H1 (cell line): ENCODE data around the gene RCOR2. TPM values are rescaled to one million over a fixed set of nuclear protein-coding genes. Genes with fewer than 3 reads are reported as not detected.

Source experiments
- CTCF ChIA-PET: fragments of 300-600 bp; sonication (Branson Sonifier 250); formaldehyde crosslinking; loops from one replicate; lab custom pipeline; 2021; ENCODE audit not compliant: partially characterized antibody; lab: Charles Lee
- POLR2A ChIA-PET: fragments of 300-600 bp; sonication (Branson Sonifier 250); formaldehyde crosslinking; loops from one replicate; lab custom pipeline; 2021; ENCODE audit warnings: inconsistent platforms; ENCODE audit not compliant: partially characterized antibody; lab: Charles Lee
- DNase-seq, 2 experiments: peaks; one replicate each; pipeline versions ENCODE4 v3.0.0 to v3.0.0-alpha.2; 2010 to 2022; ENCODE audit warnings: low spot score in 2 of 2, low read depth in 1 of 2, mixed read lengths in 1 of 2
- FAIRE-seq: peaks from 2 replicates; lab custom pipeline; 2011; peaks lifted over from hg19 to GRCh38; lab: Jason Lieb, UNC
- H2AFZ ChIP-seq: 2 replicates; pipeline ENCODE4 v1.8.1; 2012; ENCODE audit warnings: low read length, inconsistent platforms
- H2AK5ac ChIP-seq: 2 replicates; pipeline ENCODE4 v1.6.1; 2013; ENCODE audit warnings: low read depth, low read length
- H2BK120ac ChIP-seq: replicated peaks from 2 replicates; pipeline ENCODE3; 2013; ENCODE audit warnings: low read depth, low read length, inconsistent platforms
- H2BK12ac ChIP-seq: 2 replicates; pipeline ENCODE4 v1.6.1; 2013; ENCODE audit warnings: low read depth, low read length
- H2BK15ac ChIP-seq: 2 replicates; pipeline ENCODE4 v1.6.1; 2013; ENCODE audit warnings: low read length
- H2BK20ac ChIP-seq: 2 replicates; pipeline ENCODE4 v1.6.1; 2013; ENCODE audit warnings: low read length
- H2BK5ac ChIP-seq: 2 replicates; pipeline ENCODE4 v1.6.1; 2013; ENCODE audit warnings: low read depth, low read length
- H3K14ac ChIP-seq: 2 replicates; pipeline ENCODE4 v1.6.1; 2013; ENCODE audit warnings: inconsistent platforms; ENCODE audit not compliant: insufficient read length
- H3K18ac ChIP-seq: 2 replicates; pipeline ENCODE4 v1.6.1; 2013; ENCODE audit warnings: low read length; ENCODE audit errors: extremely low read depth
- H3K23ac ChIP-seq: 2 replicates; pipeline ENCODE4 v1.6.1; 2013; ENCODE audit warnings: inconsistent platforms; ENCODE audit not compliant: insufficient read length
- H3K23me2 ChIP-seq: 2 replicates; pipeline ENCODE4 v1.6.1; 2013; ENCODE audit warnings: low read depth, low read length
- H3K27ac ChIP-seq: 2 replicates; pipeline ENCODE4 v1.6.1; 2011; ENCODE audit warnings: low read depth, low read length, inconsistent platforms
- H3K27me3 ChIP-seq, 4 experiments: replicated peaks in 1 of 4; 1 replicate in 1 of 4; 2 replicates in 3 of 4; pipeline versions ENCODE4 v1.6.1 to v1.8.1; 2011 to 2013; ENCODE audit warnings: low read length in 3 of 4, mild to moderate bottlenecking in 3 of 4, inconsistent platforms in 2 of 4, mixed read lengths in 2 of 4, moderate library complexity in 1 of 4; ENCODE audit not compliant: control insufficient read depth in 3 of 4, insufficient read depth in 3 of 4; ENCODE audit errors: extremely low read depth in 1 of 4
- H3K36me3 ChIP-seq, 4 experiments: 2 replicates each; pipeline versions ENCODE4 v1.6.1 to v1.8.1; 2011 to 2013; ENCODE audit warnings: mild to moderate bottlenecking in 4 of 4, low read length in 3 of 4, moderate library complexity in 2 of 4, control low read depth in 1 of 4, inconsistent platforms in 1 of 4; ENCODE audit not compliant: insufficient read depth in 4 of 4, control insufficient read depth in 2 of 4
- H3K4ac ChIP-seq: replicated peaks from 2 replicates; pipeline ENCODE3; 2013; ENCODE audit warnings: low read length, low read depth, mixed read lengths, inconsistent platforms; ENCODE audit not compliant: insufficient read length
- H3K4me1 ChIP-seq, 4 experiments: replicated peaks in 1 of 4; 1 replicate in 1 of 4; 2 replicates in 3 of 4; pipeline versions ENCODE4 v1.6.1 to v1.8.1; 2011 to 2013; ENCODE audit warnings: low read length in 3 of 4, inconsistent platforms in 2 of 4, mixed read lengths in 1 of 4; ENCODE audit not compliant: insufficient read depth in 4 of 4, control insufficient read depth in 3 of 4
- H3K4me2 ChIP-seq, 2 experiments: 2 replicates each; pipeline versions ENCODE4 v1.6.1 to v1.8.1; 2011 to 2013; ENCODE audit warnings: low read depth in 2 of 2, low read length in 2 of 2, control low read depth in 1 of 2, inconsistent platforms in 1 of 2, mild to moderate bottlenecking in 1 of 2; ENCODE audit not compliant: insufficient read depth in 1 of 2
- H3K4me3 ChIP-seq, 4 experiments: fragments of 200-600, 300-600 bp in 1 of 4; sonication (generic), shearing (Covaris generic), sonication (Bioruptor Twin) in 1 of 4; 2 replicates each; pipeline versions ENCODE4 v1.5.1 to v1.8.1; 2011 to 2016; ENCODE audit warnings: low read length in 4 of 4, low read depth in 3 of 4, control low read depth in 2 of 4, inconsistent platforms in 2 of 4, mild to moderate bottlenecking in 2 of 4, mixed read lengths in 1 of 4, moderate library complexity in 1 of 4; ENCODE audit not compliant: insufficient read depth in 2 of 4; ENCODE audit errors: extremely low read depth in 1 of 4
- H3K56ac ChIP-seq: replicated peaks from 2 replicates; pipeline ENCODE3; 2013; ENCODE audit warnings: low read depth, mild to moderate bottlenecking, mixed read lengths, low read length, inconsistent platforms; ENCODE audit not compliant: insufficient read length
- H3K79me1 ChIP-seq: 2 replicates; pipeline ENCODE4 v1.6.1; 2013; ENCODE audit warnings: low read depth, low read length, control low read depth
- H3K79me2 ChIP-seq, 2 experiments: 2 replicates each; pipeline versions ENCODE4 v1.6.1 to v1.8.1; 2012 to 2013; ENCODE audit warnings: low read length in 2 of 2, mild to moderate bottlenecking in 2 of 2, inconsistent platforms in 1 of 2; ENCODE audit not compliant: insufficient read depth in 2 of 2, control insufficient read depth in 1 of 2
- H3K9ac ChIP-seq, 4 experiments: replicated peaks in 1 of 4; 1 replicate in 1 of 4; 2 replicates in 3 of 4; pipeline versions ENCODE4 v1.6.1 to v1.8.1; 2011 to 2013; ENCODE audit warnings: low read depth in 3 of 4, low read length in 3 of 4, control low read depth in 2 of 4, mild to moderate bottlenecking in 2 of 4, moderate library complexity in 2 of 4, inconsistent platforms in 1 of 4; ENCODE audit errors: extremely low read depth in 1 of 4
- H3K9me3 ChIP-seq, 2 experiments: 2 replicates each; pipeline versions ENCODE4 v1.6.1 to v1.8.1; 2012 to 2013; ENCODE audit warnings: mild to moderate bottlenecking in 2 of 2, moderate library complexity in 2 of 2, control low read depth in 1 of 2, inconsistent platforms in 1 of 2, low read depth in 1 of 2, low read length in 1 of 2, mixed read lengths in 1 of 2; ENCODE audit not compliant: insufficient read depth in 2 of 2
- H4K20me1 ChIP-seq, 2 experiments: replicated peaks in 1 of 2; 2 replicates each; pipeline versions ENCODE3 to v1.8.1; 2011 to 2013; ENCODE audit warnings: inconsistent platforms in 2 of 2, low read length in 2 of 2, mild to moderate bottlenecking in 1 of 2; ENCODE audit not compliant: insufficient read depth in 2 of 2, control insufficient read depth in 1 of 2
- H4K5ac ChIP-seq: 2 replicates; pipeline ENCODE4 v1.6.1; 2013; ENCODE audit warnings: low read length, low read depth, mixed read lengths, inconsistent platforms; ENCODE audit not compliant: insufficient read length
- H4K8ac ChIP-seq: 2 replicates; pipeline ENCODE4 v1.8.0; 2013; ENCODE audit warnings: mild to moderate bottlenecking, moderate library complexity, low read length, inconsistent platforms; ENCODE audit not compliant: insufficient read depth; ENCODE audit errors: extremely low read depth
- H4K91ac ChIP-seq: replicated peaks from 2 replicates; pipeline ENCODE3; 2013; ENCODE audit warnings: low read length, mixed read lengths, inconsistent platforms; ENCODE audit not compliant: insufficient read length
- ASH2L ChIP-seq: fragments of 200-600, 300-600 bp; sonication (generic); IDR thresholded peaks from one replicate; pipeline ENCODE4 v1.7.1; 2017; ENCODE audit warnings: low read length
- CREB1 ChIP-seq: IDR thresholded peaks from 2 replicates; pipeline ENCODE4 v1.6.1; 2012; ENCODE audit warnings: inconsistent platforms
- JUND ChIP-seq: IDR thresholded peaks from 2 replicates; pipeline ENCODE4 v1.6.1; 2011; ENCODE audit warnings: mild to moderate bottlenecking, improper control_type of control experiment, low read length
- POU5F1 ChIP-seq: IDR thresholded peaks from 2 replicates; pipeline ENCODE4 v1.6.1; 2011; ENCODE audit warnings: low read depth, mild to moderate bottlenecking, low read length, moderate library complexity
- SAP30 ChIP-seq: fragments of 300-600 bp; sonication (generic); IDR thresholded peaks from 2 replicates; pipeline ENCODE4 v1.7.1; 2012; ENCODE audit warnings: low read length, moderate library complexity, mild to moderate bottlenecking, inconsistent platforms; ENCODE audit not compliant: insufficient read depth, insufficient replicate concordance
- SIN3A ChIP-seq, 2 experiments: IDR thresholded peaks in 1 of 2; conservative IDR thresholded peaks in 1 of 2; 2 replicates each; pipeline ENCODE4 v1.6.1; 2011 to 2012; ENCODE audit warnings: low read length in 2 of 2, improper control_type of control experiment in 1 of 2, low read depth in 1 of 2, mild to moderate bottlenecking in 1 of 2
- TAF1 ChIP-seq: IDR thresholded peaks from 2 replicates; pipeline ENCODE4 v1.6.1; 2011; ENCODE audit warnings: mild to moderate bottlenecking, low read depth, low read length
- WGBS, 2 experiments: shearing (Covaris generic) in 1 of 2; methylation state at CpG; one replicate each; pipeline versions ENCODE4 v1.1.6 to v1.1.7; 2013 to 2015; ENCODE audit warnings: low lambda C conversion rate in 2 of 2, mixed read lengths in 2 of 2, inconsistent platforms in 1 of 2, low coverage in 1 of 2, missing lambda C conversion rate in 1 of 2; ENCODE audit not compliant: insufficient replicate concordance in 2 of 2, insufficient coverage in 1 of 2, insufficient read length in 1 of 2; ENCODE audit errors: extremely low coverage in 1 of 2, missing lambda C conversion rate in 1 of 2; 5-methylcytosine and 5-hydroxymethylcytosine counted together
- polyA plus RNA-seq, 7 experiments: library from polyadenylated mRNA; depleted of rRNA in 3 of 7; stranded (reverse) in 5 of 7; unstranded in 2 of 7; fragments of >200 nt in 5 of 7; fragments of 200-250 nt in 2 of 7; gene quantifications; 1 replicate in 5 of 7; 2 replicates in 1 of 7; 4 replicates in 1 of 7; pipeline versions ENCODE4 v1.2.1 to v1.2.3, GENCODE V29; 2011 to 2013; ENCODE audit warnings: missing spikeins in 2 of 7, mixed read lengths in 2 of 7
- total RNA-seq: library from RNA; stranded (reverse); fragmentation: NEBNext Ultra II Directional; extraction: Animal tissue kit (Norgen Biotek cat#: 25700); gene quantifications from 2 replicates; pipeline ENCODE4 v1.2.1, GENCODE V29; 2021

Gene RCOR2
- total and polyA plus RNA-seq, 2 of the 8 experiments (the other 6 are each of a cell fraction or from before 2014, with no cell fraction given), result 54.6 to 78.0 TPM

- no peak overlapping the region for H4K91ac ChIP-seq
- TF ChIP-seq POU5F1 (no peak), CREB1 (no peak), SAP30 (no peak), TAF1 (no peak), SIN3A (conservative IDR thresholded peaks at IDR 0.05 in 1 of 2, IDR thresholded peaks at IDR 0.05 in 1 of 2; ENCODE audit: low read depth in 1 of 2, low read length in 2 of 2) (no peak), JUND (no peak), ASH2L (no peak)
- peaks cover 8 to 24% (median 20%) of the 10 kb centered on the region in 4 experiments for H3K36me3 ChIP-seq
- no peaks in the 10 kb centered on the region for H3K23me2 ChIP-seq
- H4K8ac ChIP-seq, result no peak overlapping the region
- no peak overlapping the region for H3K4me2 ChIP-seq
- no peak overlapping the region for H2BK20ac ChIP-seq
- no peak overlapping the region for H2BK12ac ChIP-seq
- CTCF ChIA-PET, result interaction anchor here (1.5 to 6.4 kb wide), 4 partner anchors 8 to 64 kb away, joined by 6 to 45 read pairs (median 23); partner anchors contain the start of gene MARK2
- no peak overlapping the region for H2AK5ac ChIP-seq
- H3K4ac ChIP-seq, result no peak overlapping the region
- no peak overlapping the region for H3K18ac ChIP-seq
- H3K27ac ChIP-seq, result no peak overlapping the region
- no peak overlapping the region for H2BK120ac ChIP-seq
- H3K23ac ChIP-seq, result no peak overlapping the region
- no peak overlapping the region for H3K56ac ChIP-seq
- peaks cover 10% of the 10 kb centered on the region in 2 experiments for H4K20me1 ChIP-seq
- H3K9ac ChIP-seq, result no peak overlapping the region
- FAIRE-seq (no peak), DNase-seq (no peak)
- no peak overlapping the region for H2AFZ ChIP-seq
- WGBS, 2 experiments, result 93% methylated on average over 6 of the region's 6 CpGs; no CpG with 5 or more reads in 1 of the 2 experiments
- H3K4me1 ChIP-seq, result peaks cover 0 to 14% (median 5%) of the 10 kb centered on the region in 4 experiments; a peak in 5 of 7 replicates
- peaks cover 15% of the 10 kb centered on the region for H3K79me1 ChIP-seq
- H3K4me3 ChIP-seq, result no peak overlapping the region
- peaks cover 4 to 57% of the 10 kb centered on the region in 2 experiments; a peak in 3 of 4 replicates for H3K79me2 ChIP-seq
- H3K14ac ChIP-seq, result no peak overlapping the region
- H2BK5ac ChIP-seq, result no peak overlapping the region
- no peak overlapping the region for H2BK15ac ChIP-seq
- no peak overlapping the region for H4K5ac ChIP-seq
- no peaks in the 10 kb centered on the region for H3K27me3 ChIP-seq
- POLR2A ChIA-PET, result interaction anchor here (1.0 to 2.2 kb wide), 4 partner anchors 10 to 27 kb away, joined by 3 to 5 read pairs (median 4); no protein-coding TSS in a partner anchor
- H3K9me3 ChIP-seq, result no peaks in the 10 kb centered on the region
These were observed 23.6 kb downstream of the RCOR2 start for GRCh38 chr11:63893355-63893754.
